ENCODE measurements around the gene MAP4K1.

The MAP4K1 gene

GRCh38 chr19:38543286-38543806 lies 74.4 kb downstream of the MAP4K1 start:
- H3K4me1 ChIP-seq (ENCODE audit: control insufficient read depth, insufficient read depth, low read length) = peaks cover 13% of the 10 kb centered on the region
- peak overlapping the region; percentile 37 for H3K4me3 ChIP-seq (ENCODE audit: low read depth, low read length)
- CTCF ChIA-PET = interaction anchor here (0.5 to 4.6 kb wide), 35 partner anchors 8 to 1859 kb away, joined by 3 to 95 read pairs (median 4); partner anchors contain the start of genes ACTN4, ECH1, EIF3K and FAM98C
- no peaks in the 10 kb centered on the region for H3K9me3 ChIP-seq (ENCODE audit: control insufficient read depth, insufficient read depth, low read depth, low read length)
- POLR2A ChIA-PET = interaction anchor here (0.6 to 2.5 kb wide), 20 partner anchors 8 to 387 kb away, joined by 3 to 35 read pairs (median 4); partner anchors contain the start of genes ACTN4, EIF3K, FAM98C and GGN
- no peaks in the 10 kb centered on the region for H3K36me3 ChIP-seq (ENCODE audit: control insufficient read depth in 2 of 2, insufficient read depth in 1 of 2, low read length in 2 of 2)
- no peak overlapping the region; the same call in 1 of the 2 replicates for H3K27ac ChIP-seq (ENCODE audit: extremely low read depth, low read depth, low read length)
- TF ChIP-seq ZNF747 (tag by site-specific recombination; IDR thresholded peaks at IDR 0.05) (no peak), SP2 (tag by site-specific recombination; IDR thresholded peaks at IDR 0.05) (no peak), ZNF639 (tag by site-specific recombination; IDR thresholded peaks at IDR 0.05) (no peak), ZNF555 (tag by site-specific recombination; conservative IDR thresholded peaks at IDR 0.05) (no peak), ZNF223 (tag by site-specific recombination; IDR thresholded peaks at IDR 0.05) (no peak), ZNF791 (tag by site-specific recombination; IDR thresholded peaks at IDR 0.05) (0 out of 2 replicates have a peak, but pooled peaks have one; percentile 36), GLI2 (tag by site-specific recombination; IDR thresholded peaks at IDR 0.05; ENCODE audit: borderline replicate concordance, low read depth) (no peak), ZNF529 (tag by site-specific recombination; IDR thresholded peaks at IDR 0.05; ENCODE audit: insufficient replicate concordance) (no peak), RBAK (tag by site-specific recombination; IDR thresholded peaks at IDR 0.05) (no peak), PRDM6 (tag by site-specific recombination; IDR thresholded peaks at IDR 0.05) (no peak), ZNF341 (tag by site-specific recombination; IDR thresholded peaks at IDR 0.05; ENCODE audit: low read depth) (no peak), HOXA7 (CRISPR knock-in tag; IDR thresholded peaks at IDR 0.05; ENCODE audit: borderline replicate concordance) (no peak), ZBTB6 (tag by site-specific recombination; IDR thresholded peaks at IDR 0.05) (no peak), AEBP2 (tag by site-specific recombination; IDR thresholded peaks at IDR 0.05; ENCODE audit: borderline replicate concordance) (no peak), EGR2 (tag by site-specific recombination; IDR thresholded peaks at IDR 0.05; ENCODE audit: low read depth) (no peak), ZNF585B (tag by site-specific recombination; IDR thresholded peaks at IDR 0.05) (no peak), GLIS1 (tag by site-specific recombination; IDR thresholded peaks at IDR 0.05) (peak; percentile 96), ZBTB48 (tag by site-specific recombination; IDR thresholded peaks at IDR 0.05) (peak; percentile 55; the same call in 1 of the 2 replicates), ZNF148 (tag by site-specific recombination; IDR thresholded peaks at IDR 0.05; ENCODE audit: borderline replicate concordance) (no peak), ZNF146 (tag by site-specific recombination; IDR thresholded peaks at IDR 0.05) (peak; percentile 3; the same call in 1 of the 2 replicates), ZNF513 (tag by site-specific recombination; IDR thresholded peaks at IDR 0.05) (no peak), ZNF398 (tag by site-specific recombination; IDR thresholded peaks at IDR 0.05) (peak; percentile 38), ZNF426 (tag by site-specific recombination; IDR thresholded peaks at IDR 0.05) (no peak)
